Osteocyte (in vitro differentiated cells): ENCODE data around the gene SLC25A22. TPM values are rescaled to one million over a fixed set of nuclear protein-coding genes. Genes with fewer than 3 reads are reported as not detected.

Source experiments
- DNase-seq: peaks from one replicate; pipeline ENCODE4 v3.0.0; 2021; ENCODE audit warnings: mixed read lengths; ENCODE audit not compliant: unreplicated experiment; ENCODE audit errors: extremely low spot score
- H3K27ac Mint-ChIP-seq: one replicate; pipeline ENCODE4 v1.8.0; 2021; ENCODE audit warnings: mild to moderate bottlenecking, mixed read lengths; ENCODE audit not compliant: unreplicated experiment
- H3K27me3 Mint-ChIP-seq: one replicate; pipeline ENCODE4 v1.8.0; 2021; ENCODE audit warnings: mixed read lengths; ENCODE audit not compliant: unreplicated experiment
- H3K36me3 Mint-ChIP-seq: one replicate; pipeline ENCODE4 v1.8.0; 2021; ENCODE audit warnings: mixed read lengths; ENCODE audit not compliant: unreplicated experiment
- H3K4me1 Mint-ChIP-seq: one replicate; pipeline ENCODE4 v1.8.0; 2021; ENCODE audit warnings: mixed read lengths; ENCODE audit not compliant: unreplicated experiment
- H3K4me3 Mint-ChIP-seq: one replicate; pipeline ENCODE4 v1.8.0; 2021; ENCODE audit warnings: mild to moderate bottlenecking, moderate library complexity, mixed read lengths; ENCODE audit not compliant: unreplicated experiment
- H3K9me3 Mint-ChIP-seq: one replicate; pipeline ENCODE4 v1.8.0; 2021; ENCODE audit warnings: mixed read lengths; ENCODE audit not compliant: unreplicated experiment
- total RNA-seq: library from RNA; stranded (reverse); gene quantifications from 2 replicates; pipeline ENCODE4 v1.2.1, GENCODE V29; 2021
- TF ChIP-seq, protein P1 (sequence below): fragments of 200-600 bp; sonication (generic); IDR thresholded peaks from 2 replicates; pipeline ENCODE4 v1.5.0; 2021; ENCODE audit warnings: antibody characterized with exemption, mild to moderate bottlenecking, moderate library complexity

SLC25A22 gene
- total RNA-seq, 1 donor from 2014 or later = 19.7 TPM

DNA sequence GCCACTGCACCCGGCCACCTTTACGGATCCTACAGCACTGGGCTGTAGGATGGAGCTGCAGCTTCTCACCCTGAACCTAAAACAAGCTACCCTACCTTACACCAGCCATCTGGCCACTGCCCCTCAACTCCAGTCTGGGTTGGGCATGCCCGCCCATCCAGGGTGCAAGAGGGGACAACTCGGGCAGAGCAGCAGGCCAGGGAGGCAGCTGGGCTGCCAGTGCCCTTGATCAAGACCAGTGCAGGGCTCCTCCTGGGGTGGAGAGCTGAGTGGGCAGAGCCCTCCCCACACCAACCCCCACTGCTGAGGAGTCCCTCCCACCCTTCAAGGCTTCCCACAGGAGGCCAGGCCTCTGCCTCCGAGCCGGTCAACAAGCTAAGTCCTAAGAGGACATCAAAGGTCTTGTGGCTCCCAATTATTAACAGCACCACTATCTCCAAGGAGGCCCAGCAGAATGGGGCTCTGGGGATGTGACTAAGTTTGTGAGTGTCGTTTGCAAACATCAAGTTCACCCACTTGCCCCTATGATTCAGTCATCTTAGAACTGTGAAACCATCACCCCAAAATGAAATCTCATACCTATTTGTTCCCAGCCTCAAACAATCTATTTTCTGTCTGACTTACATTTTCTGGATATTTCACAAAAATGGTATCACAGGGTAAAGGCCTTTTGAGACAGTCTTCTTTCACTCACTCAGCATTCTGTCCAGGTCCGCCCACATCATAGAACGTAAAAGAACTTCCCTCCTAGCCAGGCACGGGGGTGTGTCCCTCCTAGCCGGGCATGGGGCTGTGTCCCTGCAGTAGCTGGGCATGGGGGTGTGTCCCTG lies 31.8 kb downstream of the SLC25A22 start:
- TF ChIP-seq, protein P1, sequence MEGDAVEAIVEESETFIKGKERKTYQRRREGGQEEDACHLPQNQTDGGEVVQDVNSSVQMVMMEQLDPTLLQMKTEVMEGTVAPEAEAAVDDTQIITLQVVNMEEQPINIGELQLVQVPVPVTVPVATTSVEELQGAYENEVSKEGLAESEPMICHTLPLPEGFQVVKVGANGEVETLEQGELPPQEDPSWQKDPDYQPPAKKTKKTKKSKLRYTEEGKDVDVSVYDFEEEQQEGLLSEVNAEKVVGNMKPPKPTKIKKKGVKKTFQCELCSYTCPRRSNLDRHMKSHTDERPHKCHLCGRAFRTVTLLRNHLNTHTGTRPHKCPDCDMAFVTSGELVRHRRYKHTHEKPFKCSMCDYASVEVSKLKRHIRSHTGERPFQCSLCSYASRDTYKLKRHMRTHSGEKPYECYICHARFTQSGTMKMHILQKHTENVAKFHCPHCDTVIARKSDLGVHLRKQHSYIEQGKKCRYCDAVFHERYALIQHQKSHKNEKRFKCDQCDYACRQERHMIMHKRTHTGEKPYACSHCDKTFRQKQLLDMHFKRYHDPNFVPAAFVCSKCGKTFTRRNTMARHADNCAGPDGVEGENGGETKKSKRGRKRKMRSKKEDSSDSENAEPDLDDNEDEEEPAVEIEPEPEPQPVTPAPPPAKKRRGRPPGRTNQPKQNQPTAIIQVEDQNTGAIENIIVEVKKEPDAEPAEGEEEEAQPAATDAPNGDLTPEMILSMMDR = no peak
- no peak for DNase-seq
- no peak overlapping the region for H3K27ac Mint-ChIP-seq
- peaks cover 7% of the 10 kb centered on the region for H3K4me1 Mint-ChIP-seq
- no peaks in the 10 kb centered on the region for H3K9me3 Mint-ChIP-seq
- peaks cover 7% of the 10 kb centered on the region for H3K36me3 Mint-ChIP-seq
- no peaks in the 10 kb centered on the region for H3K27me3 Mint-ChIP-seq
- H3K4me3 Mint-ChIP-seq = no peak overlapping the region

GRCh38 chr11:765802-766091 lies 32.3 kb downstream of the SLC25A22 start:
- Mint-ChIP-seq H3K4me1 (peaks cover 7% of the 10 kb centered on the region), H3K9me3 (no peaks in the 10 kb centered on the region), H3K27me3 (no peaks in the 10 kb centered on the region), H3K36me3 (peaks cover 12% of the 10 kb centered on the region), H3K27ac (peak overlapping the region; percentile 1), H3K4me3 (no peak overlapping the region)
- TF ChIP-seq, protein P1 = no peak
- DNase-seq = no peak

GRCh38 chr11:765025-765801 lies 32.9 kb downstream of the SLC25A22 start:
- Mint-ChIP-seq H3K27me3 (no peaks in the 10 kb centered on the region), H3K4me3 (no peak overlapping the region), H3K36me3 (peaks cover 13% of the 10 kb centered on the region), H3K9me3 (no peaks in the 10 kb centered on the region), H3K27ac (peak overlapping the region; percentile 1), H3K4me1 (peaks cover 7% of the 10 kb centered on the region)
- TF ChIP-seq, protein P1 = peak; percentile 55
- no peak for DNase-seq

GRCh38 chr11:764322-765024 lies 33.6 kb downstream of the SLC25A22 start:
- Mint-ChIP-seq H3K4me1 (peaks cover 7% of the 10 kb centered on the region), H3K27me3 (no peaks in the 10 kb centered on the region), H3K36me3 (peaks cover 17% of the 10 kb centered on the region), H3K9me3 (no peaks in the 10 kb centered on the region), H3K27ac (no peak overlapping the region), H3K4me3 (no peak overlapping the region)
- TF ChIP-seq, protein P1 = no peak
- DNase-seq = no peak
